Upper lobe of left lung (tissue), 6 donors: ENCODE results near the gene CSKMT. TPM values are rescaled to one million over a fixed set of nuclear protein-coding genes. Genes with fewer than 3 reads are reported as not detected.
A peak's percentile ranks its signal among the peaks of the same experiment; 100 is the strongest.

Experiments
- ATAC-seq, 2 donors: fragments of 200-7000 bp; cut with Tn5 transposase; one replicate each; pipeline ENCODE4 v1.9.1; 2022; ENCODE audit warnings: mild to moderate bottlenecking in 2 of 2, moderate library complexity in 2 of 2; ENCODE audit not compliant: low FRiP score in 2 of 2
- DNase-seq, 2 donors: peaks; one replicate each; pipeline ENCODE4 v3.0.0-alpha.2; 2019 to 2020
- H3K27ac ChIP-seq, 4 donors: fragments of 200-600 bp; sonication (generic); one replicate each; pipeline ENCODE4 v1.5.1; 2016 to 2019
- H3K27me3 ChIP-seq, 4 donors: fragments of 200-600 bp; sonication (generic); one replicate each; pipeline ENCODE4 v1.5.1; 2017 to 2019
- H3K36me3 ChIP-seq, 4 donors: fragments of 200-600 bp; sonication (generic); one replicate each; pipeline ENCODE4 v1.5.1; 2016 to 2019
- H3K4me1 ChIP-seq, 4 donors: fragments of 200-600 bp; sonication (generic); one replicate each; pipeline ENCODE4 v1.5.1; 2018 to 2019
- H3K4me3 ChIP-seq, 4 donors: fragments of 200-600 bp; sonication (generic); one replicate each; pipeline ENCODE4 v1.5.1; 2017 to 2019; ENCODE audit warnings: mild to moderate bottlenecking in 2 of 4, moderate library complexity in 1 of 4
- H3K9me3 ChIP-seq, 4 donors: fragments of 200-600 bp; sonication (generic); one replicate each; pipeline ENCODE4 v1.5.1; 2018 to 2019
- CTCF ChIP-seq, 6 experiments: fragments of 450-650 bp in 4 of 6; fragments of 200-600 bp in 2 of 6; sonication (generic) in 2 of 6; IDR thresholded peaks; one replicate each; pipeline ENCODE4 v1.5.1; 2016 to 2019; ENCODE audit warnings: antibody characterized with exemption in 6 of 6
- EP300 ChIP-seq, 4 donors: sonication (generic); formaldehyde crosslinking; IDR thresholded peaks; one replicate each; pipeline ENCODE4 v1.5.1; 2017; ENCODE audit warnings: antibody characterized with exemption in 4 of 4, control low read depth in 2 of 4
- POLR2A ChIP-seq, 4 donors: fragments of 450-650 bp; IDR thresholded peaks; one replicate each; pipeline ENCODE4 v1.5.1; 2016 to 2017; ENCODE audit warnings: antibody characterized with exemption in 4 of 4, mild to moderate bottlenecking in 2 of 4
- POLR2AphosphoS5 ChIP-seq, 2 donors: sonication (generic); formaldehyde crosslinking; IDR thresholded peaks; one replicate each; pipeline ENCODE4 v1.5.1; 2017; ENCODE audit warnings: antibody characterized with exemption in 2 of 2
- WGBS, 2 donors: methylation state at CpG; one replicate each; pipeline ENCODE4 v1.1.5; 2017 to 2018; 5-methylcytosine and 5-hydroxymethylcytosine counted together
- total RNA-seq, 6 donors: library from RNA; depleted of rRNA in 4 of 6; stranded (reverse); fragments of >200 nt in 4 of 6; gene quantifications; one replicate each; pipeline versions ENCODE4 v1.1.0 to v1.2.1, GENCODE V29; 2016 to 2021
- donor health status: DM: no; HTN: no; CAD: no; lungs with moderate emphysema.
- donor health status: DM: no; HTN: yes; CAD: no; lungs with severe emphysema.

Gene CSKMT
- total RNA-seq, 6 donors from 2014 or later = 5.7 to 16.0 (median 10.0) TPM

GRCh38 chr11:62705413-62705812 lies 40.3 kb downstream of the CSKMT start:
- Histone ChIP-seq H3K27me3 (no peaks in the 10 kb centered on the region), H3K4me3 (peak overlapping the region in 3 of 4 donors; percentile 61 to 85 (median 85)), H3K27ac (peak overlapping the region; percentile 76 to 89 (median 79)), H3K36me3 (peaks cover 0 to 14% (median 4%) of the 10 kb centered on the region in 4 donors), H3K4me1 (peaks cover 29 to 40% (median 36%) of the 10 kb centered on the region in 4 donors), H3K9me3 (no peaks in the 10 kb centered on the region)
- no peak for ATAC-seq
- TF ChIP-seq POLR2A (IDR thresholded peaks at IDR 0.05) (no peak), POLR2AphosphoS5 (IDR thresholded peaks at IDR 0.05) (no peak), CTCF (IDR thresholded peaks at IDR 0.05) (no peak), EP300 (IDR thresholded peaks at IDR 0.05) (no peak)
- no peak for DNase-seq
- WGBS, 2 donors = 48 to 55% methylated on average over 7 of the region's 7 CpGs

GRCh38 chr11:62705880-62706849 lies 41.1 kb downstream of the CSKMT start:
- DNase-seq = peak; percentile 98 to 99
- peak; percentile 52 to 75 for TF ChIP-seq POLR2AphosphoS5 (IDR thresholded peaks at IDR 0.05)
- TF ChIP-seq CTCF (IDR thresholded peaks at IDR 0.05) = peak in 1 of 6 experiments; percentile 2
- TF ChIP-seq POLR2A (IDR thresholded peaks at IDR 0.05) = peak in 1 of 4 donors; percentile 75
- TF ChIP-seq EP300 (IDR thresholded peaks at IDR 0.05) = no peak
- Histone ChIP-seq H3K27me3 (no peaks in the 10 kb centered on the region), H3K4me1 (peaks cover 31 to 43% (median 38%) of the 10 kb centered on the region in 4 donors), H3K27ac (peak overlapping the region; percentile 76 to 89 (median 79)), H3K36me3 (peaks cover 0 to 17% (median 8%) of the 10 kb centered on the region in 4 donors), H3K9me3 (no peaks in the 10 kb centered on the region), H3K4me3 (peak overlapping the region; percentile 61 to 86 (median 85))
- WGBS, 2 donors = 13 to 22% methylated on average over 12 to 29 of the region's 73 CpGs
- peak; percentile 94 for ATAC-seq

GRCh38 chr11:62706850-62707247 lies 41.7 kb downstream of the CSKMT start:
- Histone ChIP-seq H3K4me3 (peak overlapping the region in 3 of 4 donors; percentile 61 to 85 (median 85)), H3K9me3 (no peaks in the 10 kb centered on the region), H3K36me3 (peaks cover 0 to 17% (median 11%) of the 10 kb centered on the region in 4 donors), H3K27ac (peak overlapping the region; percentile 62 to 89 (median 79)), H3K4me1 (peaks cover 31 to 43% (median 38%) of the 10 kb centered on the region in 4 donors), H3K27me3 (no peaks in the 10 kb centered on the region)
- ATAC-seq (no peak), DNase-seq (no peak)
- TF ChIP-seq POLR2A (IDR thresholded peaks at IDR 0.05) = no peak
- no peak for TF ChIP-seq POLR2AphosphoS5 (IDR thresholded peaks at IDR 0.05)
- no peak for TF ChIP-seq CTCF (IDR thresholded peaks at IDR 0.05)
- TF ChIP-seq EP300 (IDR thresholded peaks at IDR 0.05) = no peak
- WGBS, 2 donors = 81 to 83% methylated on average over 8 of the region's 8 CpGs

- TF ChIP-seq EP300 (IDR thresholded peaks at IDR 0.05) (no peak), CTCF (IDR thresholded peaks at IDR 0.05) (no peak), POLR2AphosphoS5 (IDR thresholded peaks at IDR 0.05) (no peak), POLR2A (IDR thresholded peaks at IDR 0.05) (no peak)
- H3K27me3 ChIP-seq = no peaks in the 10 kb centered on the region
- ATAC-seq (no peak), DNase-seq (no peak)
- WGBS, 2 donors = 92 to 96% methylated on average over 6 to 9 of the region's 10 CpGs
- H3K27ac ChIP-seq = peak within 1 kb of the TSS; percentile 62 to 98 (median 94)
- H3K36me3 ChIP-seq = peaks cover 4 to 21% (median 17%) of the 10 kb centered on the region in 4 donors
- peaks cover 31 to 43% (median 38%) of the 10 kb centered on the region in 4 donors for H3K4me1 ChIP-seq
- H3K4me3 ChIP-seq = peak within 1 kb of the TSS; percentile 49 to 85 (median 73)
- no peaks in the 10 kb centered on the region for H3K9me3 ChIP-seq
Observed at GRCh38 chr11:62707277-62707861, 42.3 kb downstream of the CSKMT start, which contains the start of the genes BSCL2 and GNG3. Gene BSCL2 (minus strand): TSS chr11:62707424. CDS start chr11:62707195, 229 bp downstream. Gene GNG3 (plus strand): TSS chr11:62707676. CDS start chr11:62708296, 620 bp downstream.
